GM23338 (cell line): ENCODE measurements around the gene S100B. TPM values are rescaled to one million over a fixed set of nuclear protein-coding genes. Genes with fewer than 3 reads are reported as not detected.

ENCODE experiments used
- ATAC-seq: fragments of 200-7000 bp; cut with Tn5 transposase; 3 replicates; pipeline ENCODE4 v1.9.1; 2020
- DNase-seq: peaks from one replicate; pipeline ENCODE4 v3.0.0-alpha.2; 2015; ENCODE audit warnings: low spot score
- H2AFZ ChIP-seq: fragments of 200-600 bp; sonication (generic); 2 replicates; pipeline ENCODE4 v1.8.0; 2016; ENCODE audit warnings: antibody characterized with exemption, mild to moderate bottlenecking, moderate library complexity
- H3F3A ChIP-seq: fragments of 200-600 bp; sonication (generic); replicated peaks from 2 replicates; pipeline ENCODE4 v1.8.0; 2017; ENCODE audit warnings: antibody characterized with exemption, mixed run types, low read depth
- H3K27ac ChIP-seq: fragments of 200-600 bp; sonication (generic); 2 replicates; pipeline ENCODE4 v1.6.1; 2016; ENCODE audit warnings: low read depth
- H3K27me3 ChIP-seq: fragments of 200-600 bp; sonication (generic); 2 replicates; pipeline ENCODE4 v1.8.0; 2016; ENCODE audit warnings: mild to moderate bottlenecking, mixed run types, moderate library complexity; ENCODE audit not compliant: insufficient read depth
- H3K36me3 ChIP-seq: fragments of 200-600 bp; sonication (generic); 2 replicates; pipeline ENCODE4 v1.8.0; 2016; ENCODE audit warnings: mild to moderate bottlenecking; ENCODE audit not compliant: insufficient read depth
- H3K4me1 ChIP-seq: fragments of 200-600 bp; sonication (generic); 2 replicates; pipeline ENCODE4 v1.8.0; 2016; ENCODE audit warnings: mild to moderate bottlenecking, moderate library complexity; ENCODE audit not compliant: insufficient read depth
- H3K4me2 ChIP-seq: fragments of 200-600 bp; sonication (generic); 2 replicates; pipeline ENCODE4 v1.7.1; 2017; ENCODE audit warnings: mixed run types
- H3K4me3 ChIP-seq: fragments of 200-600 bp; sonication (generic); 2 replicates; pipeline ENCODE4 v1.6.1; 2016; ENCODE audit warnings: mixed run types
- H3K79me2 ChIP-seq: fragments of 200-600 bp; sonication (generic); replicated peaks from 2 replicates; pipeline ENCODE4 v1.8.0; 2017; ENCODE audit warnings: mild to moderate bottlenecking; ENCODE audit not compliant: insufficient read depth
- H3K9me2 ChIP-seq: fragments of 200-600 bp; sonication (generic); 2 replicates; pipeline ENCODE4 v1.8.0; 2017; ENCODE audit not compliant: insufficient read depth
- H4K20me1 ChIP-seq: fragments of 200-600 bp; sonication (generic); replicated peaks from 2 replicates; pipeline ENCODE4 v1.8.0; 2017; ENCODE audit warnings: mild to moderate bottlenecking; ENCODE audit not compliant: insufficient read depth
- H3K27ac Mint-ChIP-seq: 2 replicates; pipeline ENCODE4 v1.8.0; 2020; ENCODE audit warnings: inconsistent platforms, mild to moderate bottlenecking, moderate library complexity, mixed read lengths
- H3K27me3 Mint-ChIP-seq: 3 replicates; pipeline ENCODE4 v1.8.0; 2022; ENCODE audit warnings: low read depth, mild to moderate bottlenecking, moderate library complexity, mixed read lengths, inconsistent platforms; ENCODE audit not compliant: insufficient read depth, poor library complexity
- H3K36me3 Mint-ChIP-seq: 3 replicates; pipeline ENCODE4 v1.8.0; 2021; ENCODE audit warnings: low read depth, mild to moderate bottlenecking, inconsistent platforms, moderate library complexity, mixed read lengths
- H3K4me1 Mint-ChIP-seq: 3 replicates; pipeline ENCODE4 v1.8.0; 2020; ENCODE audit warnings: mild to moderate bottlenecking, inconsistent platforms, mixed read lengths
- H3K4me3 Mint-ChIP-seq: 3 replicates; pipeline ENCODE4 v1.8.0; 2021; ENCODE audit warnings: moderate library complexity, mild to moderate bottlenecking, inconsistent platforms, mixed read lengths
- H3K9me3 Mint-ChIP-seq: 3 replicates; pipeline ENCODE4 v1.8.0; 2020; ENCODE audit warnings: moderate library complexity, mild to moderate bottlenecking, inconsistent platforms, mixed read lengths
- CREB1 ChIP-seq: fragments of 250-450 bp; sonication (Bioruptor Pico); IDR thresholded peaks from 2 replicates; pipeline ENCODE4 v1.5.0; 2020; ENCODE audit warnings: low read depth, mild to moderate bottlenecking, moderate library complexity
- CTCF ChIP-seq, 2 experiments: fragments of 200-600 bp in 1 of 2; sonication (generic) in 1 of 2; conservative IDR thresholded peaks; 2 replicates each; pipeline versions ENCODE4 v1.5.1 to v1.6.1; 2016 to 2017; ENCODE audit warnings: antibody characterized with exemption in 2 of 2, low read depth in 2 of 2, mild to moderate bottlenecking in 2 of 2, moderate library complexity in 1 of 2
- EZH2 ChIP-seq: fragments of 200-600 bp; sonication (generic); IDR thresholded peaks from one replicate; pipeline ENCODE4 v1.8.0; 2017; ENCODE audit warnings: antibody characterized with exemption, mild to moderate bottlenecking, low read depth; ENCODE audit not compliant: unreplicated experiment
- EZH2phosphoT487 ChIP-seq: fragments of 200-600 bp; sonication (generic); IDR thresholded peaks from one replicate; pipeline ENCODE4 v1.8.1; 2018; ENCODE audit warnings: antibody characterized with exemption; ENCODE audit not compliant: unreplicated experiment
- JUNB ChIP-seq: IDR thresholded peaks from one replicate; pipeline ENCODE4 v1.6.1; 2016; ENCODE audit warnings: antibody characterized with exemption; ENCODE audit not compliant: unreplicated experiment
- NANOG ChIP-seq: IDR thresholded peaks from 2 replicates; pipeline ENCODE4 v1.6.1; 2016; ENCODE audit warnings: antibody characterized with exemption, borderline replicate concordance
- POLR2AphosphoS5 ChIP-seq: IDR thresholded peaks from 2 replicates; pipeline ENCODE4 v1.6.1; 2016; ENCODE audit warnings: antibody characterized with exemption, low read depth
- STAT1 ChIP-seq: IDR thresholded peaks from one replicate; pipeline ENCODE4 v1.6.1; 2016; ENCODE audit warnings: antibody characterized with exemption; ENCODE audit not compliant: unreplicated experiment
- ZNF114 ChIP-seq: fragments of 250-450 bp; sonication (Bioruptor Pico); IDR thresholded peaks from 2 replicates; pipeline ENCODE4 v1.5.0; 2020; ENCODE audit warnings: mild to moderate bottlenecking, moderate library complexity
- ZNF331 ChIP-seq: fragments of 250-450 bp; sonication (Bioruptor Pico); IDR thresholded peaks from 2 replicates; pipeline ENCODE4 v1.5.0; 2020; ENCODE audit warnings: low read depth, mild to moderate bottlenecking, moderate library complexity
- polyA plus RNA-seq: library from polyadenylated mRNA; unstranded; fragments of >200 nt; fragmentation: Nextera tagmentation; extraction: Ambion mirVana; gene quantifications from 2 replicates; pipeline ENCODE4 v1.2.1, GENCODE V29; 2016
- total RNA-seq: library from RNA; depleted of rRNA; stranded (reverse); fragments of >200 nt; shearing (Covaris generic); gene quantifications from 2 replicates; pipeline ENCODE4 v1.2.3, GENCODE V29; 2014
- TF ChIP-seq, protein P1 (sequence below): IDR thresholded peaks from 2 replicates; pipeline ENCODE4 v1.6.1; 2016; ENCODE audit warnings: antibody characterized with exemption
- TF ChIP-seq, protein P2 (sequence below): fragments of 250-450 bp; sonication (Bioruptor Pico); IDR thresholded peaks from 2 replicates; pipeline ENCODE4 v1.5.0; 2020; ENCODE audit warnings: mild to moderate bottlenecking, moderate library complexity
- TF ChIP-seq, protein P3 (sequence below): IDR thresholded peaks from one replicate; pipeline ENCODE4 v1.6.1; 2018; ENCODE audit warnings: antibody characterized with exemption; ENCODE audit not compliant: unreplicated experiment

The S100B gene
- total and polyA plus RNA-seq, 2 experiments from 2014 or later, result 0.97 to 1.5 TPM

GRCh38 chr21:46610018-46610701, 5.3 kb upstream of the S100B start:
- no peak overlapping the region for H3K27ac ChIP-seq
- DNase-seq (no peak), ATAC-seq (no peak)
- H3K9me2 ChIP-seq, result no peaks in the 10 kb centered on the region
- H4K20me1 ChIP-seq, result no peaks in the 10 kb centered on the region
- H3K36me3 ChIP-seq, result no peaks in the 10 kb centered on the region
- H2AFZ ChIP-seq, result no peak overlapping the region
- Mint-ChIP-seq H3K4me1 (peaks cover 4% of the 10 kb centered on the region), H3K4me3 (no peak overlapping the region), H3K27ac (no peak overlapping the region), H3K27me3 (no peaks in the 10 kb centered on the region), H3K9me3 (peaks cover 9% of the 10 kb centered on the region; the same call in 2 of the 3 replicates), H3K36me3 (0 out of 3 replicates have a peak, but pooled peaks cover 2% of the 10 kb centered on the region)
- peaks cover 5% of the 10 kb centered on the region; the same call in 1 of the 2 replicates for H3K4me1 ChIP-seq
- no peak for TF ChIP-seq ZNF114
- TF ChIP-seq CREB1 (CRISPR knock-in tag), result no peak
- TF ChIP-seq, protein P1, sequence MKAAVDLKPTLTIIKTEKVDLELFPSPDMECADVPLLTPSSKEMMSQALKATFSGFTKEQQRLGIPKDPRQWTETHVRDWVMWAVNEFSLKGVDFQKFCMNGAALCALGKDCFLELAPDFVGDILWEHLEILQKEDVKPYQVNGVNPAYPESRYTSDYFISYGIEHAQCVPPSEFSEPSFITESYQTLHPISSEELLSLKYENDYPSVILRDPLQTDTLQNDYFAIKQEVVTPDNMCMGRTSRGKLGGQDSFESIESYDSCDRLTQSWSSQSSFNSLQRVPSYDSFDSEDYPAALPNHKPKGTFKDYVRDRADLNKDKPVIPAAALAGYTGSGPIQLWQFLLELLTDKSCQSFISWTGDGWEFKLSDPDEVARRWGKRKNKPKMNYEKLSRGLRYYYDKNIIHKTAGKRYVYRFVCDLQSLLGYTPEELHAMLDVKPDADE, result no peak
- TF ChIP-seq NANOG, result no peak
- no peak for TF ChIP-seq STAT1
- no peak for TF ChIP-seq ZNF331 (CRISPR knock-in tag)
- TF ChIP-seq, protein P2, sequence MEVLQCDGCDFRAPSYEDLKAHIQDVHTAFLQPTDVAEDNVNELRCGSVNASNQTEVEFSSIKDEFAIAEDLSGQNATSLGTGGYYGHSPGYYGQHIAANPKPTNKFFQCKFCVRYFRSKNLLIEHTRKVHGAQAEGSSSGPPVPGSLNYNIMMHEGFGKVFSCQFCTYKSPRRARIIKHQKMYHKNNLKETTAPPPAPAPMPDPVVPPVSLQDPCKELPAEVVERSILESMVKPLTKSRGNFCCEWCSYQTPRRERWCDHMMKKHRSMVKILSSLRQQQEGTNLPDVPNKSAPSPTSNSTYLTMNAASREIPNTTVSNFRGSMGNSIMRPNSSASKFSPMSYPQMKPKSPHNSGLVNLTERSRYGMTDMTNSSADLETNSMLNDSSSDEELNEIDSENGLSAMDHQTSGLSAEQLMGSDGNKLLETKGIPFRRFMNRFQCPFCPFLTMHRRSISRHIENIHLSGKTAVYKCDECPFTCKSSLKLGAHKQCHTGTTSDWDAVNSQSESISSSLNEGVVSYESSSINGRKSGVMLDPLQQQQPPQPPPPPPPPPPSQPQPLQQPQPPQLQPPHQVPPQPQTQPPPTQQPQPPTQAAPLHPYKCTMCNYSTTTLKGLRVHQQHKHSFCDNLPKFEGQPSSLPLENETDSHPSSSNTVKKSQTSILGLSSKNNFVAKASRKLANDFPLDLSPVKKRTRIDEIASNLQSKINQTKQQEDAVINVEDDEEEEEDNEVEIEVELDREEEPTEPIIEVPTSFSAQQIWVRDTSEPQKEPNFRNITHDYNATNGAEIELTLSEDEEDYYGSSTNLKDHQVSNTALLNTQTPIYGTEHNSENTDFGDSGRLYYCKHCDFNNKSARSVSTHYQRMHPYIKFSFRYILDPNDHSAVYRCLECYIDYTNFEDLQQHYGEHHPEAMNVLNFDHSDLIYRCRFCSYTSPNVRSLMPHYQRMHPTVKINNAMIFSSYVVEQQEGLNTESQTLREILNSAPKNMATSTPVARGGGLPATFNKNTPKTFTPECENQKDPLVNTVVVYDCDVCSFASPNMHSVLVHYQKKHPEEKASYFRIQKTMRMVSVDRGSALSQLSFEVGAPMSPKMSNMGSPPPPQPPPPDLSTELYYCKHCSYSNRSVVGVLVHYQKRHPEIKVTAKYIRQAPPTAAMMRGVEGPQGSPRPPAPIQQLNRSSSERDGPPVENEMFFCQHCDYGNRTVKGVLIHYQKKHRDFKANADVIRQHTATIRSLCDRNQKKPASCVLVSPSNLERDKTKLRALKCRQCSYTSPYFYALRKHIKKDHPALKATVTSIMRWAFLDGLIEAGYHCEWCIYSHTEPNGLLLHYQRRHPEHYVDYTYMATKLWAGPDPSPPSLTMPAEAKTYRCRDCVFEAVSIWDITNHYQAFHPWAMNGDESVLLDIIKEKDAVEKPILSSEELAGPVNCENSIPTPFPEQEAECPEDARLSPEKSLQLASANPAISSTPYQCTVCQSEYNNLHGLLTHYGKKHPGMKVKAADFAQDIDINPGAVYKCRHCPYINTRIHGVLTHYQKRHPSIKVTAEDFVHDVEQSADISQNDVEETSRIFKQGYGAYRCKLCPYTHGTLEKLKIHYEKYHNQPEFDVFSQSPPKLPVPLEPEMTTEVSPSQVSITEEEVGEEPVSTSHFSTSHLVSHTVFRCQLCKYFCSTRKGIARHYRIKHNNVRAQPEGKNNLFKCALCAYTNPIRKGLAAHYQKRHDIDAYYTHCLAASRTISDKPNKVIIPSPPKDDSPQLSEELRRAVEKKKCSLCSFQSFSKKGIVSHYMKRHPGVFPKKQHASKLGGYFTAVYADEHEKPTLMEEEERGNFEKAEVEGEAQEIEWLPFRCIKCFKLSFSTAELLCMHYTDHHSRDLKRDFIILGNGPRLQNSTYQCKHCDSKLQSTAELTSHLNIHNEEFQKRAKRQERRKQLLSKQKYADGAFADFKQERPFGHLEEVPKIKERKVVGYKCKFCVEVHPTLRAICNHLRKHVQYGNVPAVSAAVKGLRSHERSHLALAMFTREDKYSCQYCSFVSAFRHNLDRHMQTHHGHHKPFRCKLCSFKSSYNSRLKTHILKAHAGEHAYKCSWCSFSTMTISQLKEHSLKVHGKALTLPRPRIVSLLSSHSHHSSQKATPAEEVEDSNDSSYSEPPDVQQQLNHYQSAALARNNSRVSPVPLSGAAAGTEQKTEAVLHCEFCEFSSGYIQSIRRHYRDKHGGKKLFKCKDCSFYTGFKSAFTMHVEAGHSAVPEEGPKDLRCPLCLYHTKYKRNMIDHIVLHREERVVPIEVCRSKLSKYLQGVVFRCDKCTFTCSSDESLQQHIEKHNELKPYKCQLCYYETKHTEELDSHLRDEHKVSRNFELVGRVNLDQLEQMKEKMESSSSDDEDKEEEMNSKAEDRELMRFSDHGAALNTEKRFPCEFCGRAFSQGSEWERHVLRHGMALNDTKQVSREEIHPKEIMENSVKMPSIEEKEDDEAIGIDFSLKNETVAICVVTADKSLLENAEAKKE (CRISPR knock-in tag), result no peak
- TF ChIP-seq CTCF (conservative IDR thresholded peaks at IDR 0.05; ENCODE audit: low read depth in 2 of 2), result no peak
- TF ChIP-seq, protein P3, sequence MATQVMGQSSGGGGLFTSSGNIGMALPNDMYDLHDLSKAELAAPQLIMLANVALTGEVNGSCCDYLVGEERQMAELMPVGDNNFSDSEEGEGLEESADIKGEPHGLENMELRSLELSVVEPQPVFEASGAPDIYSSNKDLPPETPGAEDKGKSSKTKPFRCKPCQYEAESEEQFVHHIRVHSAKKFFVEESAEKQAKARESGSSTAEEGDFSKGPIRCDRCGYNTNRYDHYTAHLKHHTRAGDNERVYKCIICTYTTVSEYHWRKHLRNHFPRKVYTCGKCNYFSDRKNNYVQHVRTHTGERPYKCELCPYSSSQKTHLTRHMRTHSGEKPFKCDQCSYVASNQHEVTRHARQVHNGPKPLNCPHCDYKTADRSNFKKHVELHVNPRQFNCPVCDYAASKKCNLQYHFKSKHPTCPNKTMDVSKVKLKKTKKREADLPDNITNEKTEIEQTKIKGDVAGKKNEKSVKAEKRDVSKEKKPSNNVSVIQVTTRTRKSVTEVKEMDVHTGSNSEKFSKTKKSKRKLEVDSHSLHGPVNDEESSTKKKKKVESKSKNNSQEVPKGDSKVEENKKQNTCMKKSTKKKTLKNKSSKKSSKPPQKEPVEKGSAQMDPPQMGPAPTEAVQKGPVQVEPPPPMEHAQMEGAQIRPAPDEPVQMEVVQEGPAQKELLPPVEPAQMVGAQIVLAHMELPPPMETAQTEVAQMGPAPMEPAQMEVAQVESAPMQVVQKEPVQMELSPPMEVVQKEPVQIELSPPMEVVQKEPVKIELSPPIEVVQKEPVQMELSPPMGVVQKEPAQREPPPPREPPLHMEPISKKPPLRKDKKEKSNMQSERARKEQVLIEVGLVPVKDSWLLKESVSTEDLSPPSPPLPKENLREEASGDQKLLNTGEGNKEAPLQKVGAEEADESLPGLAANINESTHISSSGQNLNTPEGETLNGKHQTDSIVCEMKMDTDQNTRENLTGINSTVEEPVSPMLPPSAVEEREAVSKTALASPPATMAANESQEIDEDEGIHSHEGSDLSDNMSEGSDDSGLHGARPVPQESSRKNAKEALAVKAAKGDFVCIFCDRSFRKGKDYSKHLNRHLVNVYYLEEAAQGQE, result no peak
- TF ChIP-seq POLR2AphosphoS5, result no peak
- no peak for TF ChIP-seq EZH2
- TF ChIP-seq EZH2phosphoT487, result no peak
- no peak for TF ChIP-seq JUNB
- H3K4me2 ChIP-seq, result no peak overlapping the region
- no peaks in the 10 kb centered on the region for H3F3A ChIP-seq
- H3K27me3 ChIP-seq, result no peaks in the 10 kb centered on the region
- no peak overlapping the region for H3K4me3 ChIP-seq
- H3K79me2 ChIP-seq, result no peaks in the 10 kb centered on the region
